RPMI7951 (cell line): Measurements from ENCODE around the gene ARHGAP1. TPM values are rescaled to one million over a fixed set of nuclear protein-coding genes. Genes with fewer than 3 reads are reported as not detected.

Experiments
- DNase-seq: peaks from one replicate; pipeline ENCODE4 v3.0.0-alpha.2; 2012; ENCODE audit warnings: low read depth
- total RNA-seq: library from RNA; depleted of rRNA; stranded (reverse); fragments of >200 nt; shearing (Covaris generic); gene quantifications from 2 replicates; pipeline ENCODE4 v1.2.3, GENCODE V29; 2014; rRNA removed

Gene ARHGAP1
- total RNA-seq, 1 experiment from 2014 or later = 15.4 TPM

DNA sequence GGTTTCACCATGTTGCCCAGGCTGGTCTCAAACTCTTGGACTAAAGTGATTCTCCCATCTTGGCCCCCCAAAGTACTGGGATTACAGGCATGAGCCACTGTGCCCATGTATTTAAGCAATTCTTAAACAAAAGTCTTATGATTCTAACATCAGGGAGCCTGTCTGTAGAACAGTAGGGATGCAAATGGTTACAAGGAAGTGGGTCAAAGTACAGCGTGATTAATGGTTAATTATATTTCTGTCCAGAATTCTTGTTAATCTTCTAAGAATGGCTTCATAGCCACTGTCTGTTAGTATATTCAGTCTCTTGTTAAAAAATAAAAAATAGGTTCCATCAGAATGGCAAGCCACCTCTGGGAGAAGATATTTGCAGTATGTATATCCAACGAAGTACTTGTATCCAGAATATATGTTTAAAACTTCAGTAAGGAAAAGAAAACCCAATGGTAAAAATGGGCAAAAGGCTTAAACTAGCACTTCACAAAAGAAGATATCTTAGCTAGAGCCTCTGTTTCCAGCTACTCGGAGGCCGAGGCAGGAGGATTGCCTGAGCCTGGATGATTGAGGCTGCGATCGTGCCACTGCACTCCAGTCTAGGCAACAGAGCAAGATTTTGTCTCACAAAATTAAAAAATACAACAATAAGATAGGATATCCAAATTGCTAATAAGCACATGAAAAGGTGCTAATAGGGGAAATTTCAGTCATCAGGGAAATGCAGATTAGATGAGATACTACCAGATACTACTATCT is 60.2 kb downstream of the ARHGAP1 start:
- no peak for DNase-seq

- peak; percentile 36 for DNase-seq
These were observed 61.1 kb downstream of the ARHGAP1 start for GRCh38 chr11:46639197-46639839.

DNA sequence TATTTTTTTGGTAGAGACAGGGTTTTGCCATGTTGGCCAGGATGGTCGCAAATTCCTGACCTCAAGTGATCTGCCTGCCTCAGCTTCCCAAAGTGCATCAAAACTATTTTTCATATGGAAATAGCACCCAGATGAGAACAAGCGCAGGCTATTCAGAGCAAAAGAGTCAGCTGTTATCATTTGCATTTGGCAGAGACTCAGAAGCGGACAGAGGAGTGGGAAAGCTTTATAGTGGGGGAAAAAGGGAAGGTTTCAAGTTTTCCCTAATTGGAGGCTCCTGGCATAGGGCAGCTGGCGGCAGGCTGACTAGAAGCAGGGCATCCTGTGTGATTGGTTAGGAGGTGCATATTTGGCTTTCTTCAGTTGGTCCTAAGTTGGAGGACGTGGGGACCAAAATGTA is 62.9 kb downstream of the ARHGAP1 start:
- no peak for DNase-seq

DNA sequence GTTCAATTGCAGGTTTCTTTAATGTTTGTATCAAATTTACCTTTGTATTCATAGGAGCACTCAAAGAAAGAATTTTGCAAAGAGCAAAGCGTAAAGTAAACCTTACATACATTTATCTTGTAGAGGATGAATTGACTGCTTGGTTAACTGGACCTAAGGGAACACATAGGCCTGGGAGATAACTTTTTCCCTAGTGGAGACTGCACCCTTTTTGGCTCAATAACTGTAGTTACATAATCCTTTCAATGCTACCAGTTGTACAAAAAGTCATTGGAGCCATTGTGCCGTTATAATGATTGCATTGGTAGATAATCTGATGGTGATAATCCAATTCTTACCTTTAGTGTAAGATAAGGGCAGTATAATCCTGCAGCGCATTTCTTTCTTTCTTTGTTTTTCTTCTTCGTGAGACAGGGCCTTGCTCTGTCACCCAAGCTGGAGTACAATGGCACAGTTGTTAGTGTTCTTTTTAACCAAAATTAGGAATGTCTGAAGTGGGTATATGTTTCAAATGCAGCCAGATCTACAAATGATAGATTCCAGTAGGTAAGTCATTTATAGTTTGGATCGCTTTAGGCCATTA is 64.8 kb downstream of the ARHGAP1 start:
- no peak for DNase-seq

DNA sequence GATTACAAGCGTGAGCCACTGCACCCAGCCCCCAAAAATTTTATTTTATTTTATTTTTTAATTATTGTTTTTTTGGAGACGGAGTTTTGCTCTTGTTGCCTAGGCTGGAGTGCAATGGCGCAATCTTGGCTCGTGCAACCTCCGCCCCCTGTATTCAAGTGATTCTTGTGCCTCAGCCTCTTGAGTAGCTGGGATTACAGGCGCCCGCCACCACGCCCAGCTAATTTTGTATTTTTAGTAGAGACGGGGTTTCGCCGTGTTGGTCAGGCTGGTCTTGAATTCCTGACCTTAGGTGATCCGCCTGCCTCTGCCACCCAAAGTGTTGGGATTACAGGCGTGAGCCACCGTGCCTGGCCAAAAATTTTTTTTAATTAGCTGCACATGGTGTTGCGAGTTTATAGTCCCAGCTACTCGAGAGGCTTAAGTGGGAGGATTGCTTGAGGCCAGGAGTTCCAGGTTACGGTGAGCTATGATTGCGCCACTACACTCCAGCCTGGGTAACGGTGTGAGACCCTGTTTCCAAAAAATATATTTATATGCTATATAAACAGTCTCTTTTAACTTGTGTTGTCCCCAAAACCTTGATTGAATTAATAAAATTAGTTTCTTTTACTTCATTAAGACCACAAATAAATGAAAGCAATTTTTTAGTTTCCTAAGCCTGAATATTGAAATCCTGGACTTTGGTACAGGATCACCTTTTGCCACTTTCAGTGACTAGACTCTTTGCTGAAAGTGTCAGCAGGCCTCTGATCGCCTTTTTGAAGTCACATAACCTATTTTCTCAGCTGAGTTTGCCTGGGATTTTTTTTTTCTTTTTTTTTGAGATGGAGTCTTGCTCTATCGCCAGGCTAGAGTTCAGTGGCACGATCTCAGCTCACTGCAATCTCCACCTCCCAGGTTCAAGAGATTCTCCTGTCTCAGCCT is 66.9 kb downstream of the ARHGAP1 start:
- no peak for DNase-seq

DNA sequence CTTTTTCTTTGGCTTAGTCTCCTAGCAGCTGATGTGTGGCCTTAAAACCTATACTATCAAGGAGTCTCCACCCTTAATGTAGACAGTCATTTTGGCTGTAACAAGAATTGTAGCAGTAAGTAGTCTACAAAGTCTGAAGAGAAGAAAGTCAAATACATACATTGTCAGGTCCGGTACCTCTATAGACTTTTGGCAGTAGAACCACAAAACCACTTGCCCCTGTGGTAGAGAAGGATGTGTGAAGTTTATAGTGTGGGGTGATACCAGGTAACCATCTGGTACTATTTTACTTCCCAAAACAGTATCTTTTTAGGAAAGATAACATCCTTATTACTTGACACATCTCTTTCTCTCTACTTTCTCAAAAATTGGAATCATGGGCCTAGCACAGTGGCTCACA is 67.9 kb downstream of the ARHGAP1 start:
- DNase-seq = no peak

DNA sequence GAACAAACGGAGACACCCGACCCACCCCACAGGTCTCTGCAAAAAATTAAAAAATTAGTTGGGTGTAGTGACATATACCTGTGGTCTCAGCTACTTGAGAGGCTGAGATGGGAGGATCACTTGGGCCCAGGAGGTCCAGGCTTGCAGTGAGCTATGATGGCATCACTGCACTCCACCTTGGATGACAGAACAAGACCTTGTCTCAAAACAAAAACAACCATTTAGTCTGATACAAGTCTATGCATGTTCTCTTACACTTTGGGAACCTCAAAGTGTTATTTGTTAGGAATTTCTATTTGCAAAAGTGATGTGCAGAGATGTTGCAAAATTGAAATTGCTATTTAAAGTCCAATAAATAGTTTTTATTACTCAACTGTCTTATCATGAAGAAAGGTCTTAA is 68.7 kb downstream of the ARHGAP1 start:
- no peak for DNase-seq

GRCh38 chr11:46630237-46630636 is 70.2 kb downstream of the ARHGAP1 start:
- no peak for DNase-seq

DNA sequence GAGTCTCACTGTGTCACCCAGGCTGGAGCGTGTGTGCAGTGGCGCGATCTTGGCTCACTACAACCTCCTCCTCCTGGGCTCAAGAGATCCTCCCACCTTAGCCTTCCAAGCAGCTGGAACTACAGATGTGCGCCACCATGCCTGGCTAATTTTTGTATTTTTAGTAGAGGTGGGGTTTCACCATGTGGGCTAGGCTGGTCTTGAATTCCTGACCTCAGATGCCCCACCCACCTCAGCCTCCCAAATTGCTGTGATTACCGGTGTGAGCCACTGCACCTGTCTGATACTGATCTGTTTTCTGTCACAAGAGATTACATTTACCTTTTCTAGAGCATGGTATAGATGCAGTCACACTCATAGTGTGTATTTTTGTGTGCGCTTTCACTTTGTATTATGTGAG is 71.5 kb downstream of the ARHGAP1 start:
- no peak for DNase-seq

Other genes starting within 250 kb of the ARHGAP1 start
- gene AMBRA1, start 106.6 kb downstream of the ARHGAP1 start, total RNA-seq = 10.3 and 10.7 TPM in 2 replicates
- 3.7 and 4.2 TPM in 2 replicates for gene HARBI1, start 83.4 kb downstream of the ARHGAP1 start, total RNA-seq
- gene ATG13, start 83.1 kb downstream of the ARHGAP1 start, total RNA-seq = 32.5 and 43.3 TPM in 2 replicates
- gene ZNF408, start 412 bp upstream of the ARHGAP1 start, total RNA-seq = 3.9 and 4.7 TPM in 2 replicates
- not detected in 2 replicates for gene F2, start 18.6 kb upstream of the ARHGAP1 start, total RNA-seq
- 83.3 and 92.9 TPM in 2 replicates for gene CKAP5, start 145.7 kb upstream of the ARHGAP1 start, total RNA-seq
- gene LRP4, start 217.9 kb upstream of the ARHGAP1 start, total RNA-seq = 0.98 and 1.4 TPM in 2 replicates
- gene CSTPP1, start 236.1 kb upstream of the ARHGAP1 start, total RNA-seq = 29.9 and 33.9 TPM in 2 replicates